WTC11 (cell line): ENCODE measurements around the gene DLX1.

Experiments
- SMAD4 ChIP-seq: sonication (generic); formaldehyde crosslinking; IDR thresholded peaks from 2 replicates; pipeline ENCODE4 v1.8.0; 2022; ENCODE audit warnings: mild to moderate bottlenecking, missing genetic modification reagents
- SP1 ChIP-seq: sonication (generic); formaldehyde crosslinking; conservative IDR thresholded peaks from 2 replicates; pipeline ENCODE4 v1.8.1; 2022; ENCODE audit warnings: missing genetic modification reagents
- TF ChIP-seq, protein P1 (sequence below): fragments of 200-600 bp; IDR thresholded peaks from 2 replicates; pipeline ENCODE4 v1.8.0; 2022; ENCODE audit warnings: antibody characterized with exemption
- TF ChIP-seq, protein P2 (sequence below): sonication (generic); formaldehyde crosslinking; IDR thresholded peaks from 2 replicates; pipeline ENCODE4 v1.8.1; 2023; ENCODE audit warnings: mild to moderate bottlenecking, missing genetic modification reagents, moderate library complexity
- TF ChIP-seq, protein P3 (sequence below): fragments of 250-450 bp; sonication (Bioruptor Pico); IDR thresholded peaks from 2 replicates; pipeline ENCODE4 v1.9.0; 2021; ENCODE audit warnings: mild to moderate bottlenecking

DNA sequence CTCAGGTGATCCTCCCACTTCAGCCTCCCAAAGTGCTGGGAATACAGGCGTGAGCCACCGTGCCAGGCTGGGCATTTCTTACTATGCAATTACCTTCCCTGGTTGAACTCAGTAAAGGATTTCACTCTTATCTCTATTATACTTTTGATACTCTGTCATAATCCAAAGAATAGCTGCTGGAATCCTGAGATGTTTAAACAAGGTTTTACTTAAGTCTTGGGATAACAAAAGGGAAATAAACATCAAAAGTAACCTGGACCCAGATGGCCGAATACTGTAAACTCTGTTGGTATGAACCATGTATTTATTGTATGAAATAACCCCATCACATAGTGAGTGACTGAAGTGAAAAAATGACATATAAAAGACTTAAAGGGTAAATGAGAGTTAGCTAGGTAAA, 29.3 kb downstream of the DLX1 start:
- TF ChIP-seq SMAD4 (CRISPR knock-in tag) (no peak), SP1 (CRISPR knock-in tag) (no peak)
- TF ChIP-seq, protein P1, sequence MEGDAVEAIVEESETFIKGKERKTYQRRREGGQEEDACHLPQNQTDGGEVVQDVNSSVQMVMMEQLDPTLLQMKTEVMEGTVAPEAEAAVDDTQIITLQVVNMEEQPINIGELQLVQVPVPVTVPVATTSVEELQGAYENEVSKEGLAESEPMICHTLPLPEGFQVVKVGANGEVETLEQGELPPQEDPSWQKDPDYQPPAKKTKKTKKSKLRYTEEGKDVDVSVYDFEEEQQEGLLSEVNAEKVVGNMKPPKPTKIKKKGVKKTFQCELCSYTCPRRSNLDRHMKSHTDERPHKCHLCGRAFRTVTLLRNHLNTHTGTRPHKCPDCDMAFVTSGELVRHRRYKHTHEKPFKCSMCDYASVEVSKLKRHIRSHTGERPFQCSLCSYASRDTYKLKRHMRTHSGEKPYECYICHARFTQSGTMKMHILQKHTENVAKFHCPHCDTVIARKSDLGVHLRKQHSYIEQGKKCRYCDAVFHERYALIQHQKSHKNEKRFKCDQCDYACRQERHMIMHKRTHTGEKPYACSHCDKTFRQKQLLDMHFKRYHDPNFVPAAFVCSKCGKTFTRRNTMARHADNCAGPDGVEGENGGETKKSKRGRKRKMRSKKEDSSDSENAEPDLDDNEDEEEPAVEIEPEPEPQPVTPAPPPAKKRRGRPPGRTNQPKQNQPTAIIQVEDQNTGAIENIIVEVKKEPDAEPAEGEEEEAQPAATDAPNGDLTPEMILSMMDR, result no peak
- TF ChIP-seq, protein P2, sequence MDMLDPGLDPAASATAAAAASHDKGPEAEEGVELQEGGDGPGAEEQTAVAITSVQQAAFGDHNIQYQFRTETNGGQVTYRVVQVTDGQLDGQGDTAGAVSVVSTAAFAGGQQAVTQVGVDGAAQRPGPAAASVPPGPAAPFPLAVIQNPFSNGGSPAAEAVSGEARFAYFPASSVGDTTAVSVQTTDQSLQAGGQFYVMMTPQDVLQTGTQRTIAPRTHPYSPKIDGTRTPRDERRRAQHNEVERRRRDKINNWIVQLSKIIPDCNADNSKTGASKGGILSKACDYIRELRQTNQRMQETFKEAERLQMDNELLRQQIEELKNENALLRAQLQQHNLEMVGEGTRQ (CRISPR knock-in tag), result no peak
- TF ChIP-seq, protein P3, sequence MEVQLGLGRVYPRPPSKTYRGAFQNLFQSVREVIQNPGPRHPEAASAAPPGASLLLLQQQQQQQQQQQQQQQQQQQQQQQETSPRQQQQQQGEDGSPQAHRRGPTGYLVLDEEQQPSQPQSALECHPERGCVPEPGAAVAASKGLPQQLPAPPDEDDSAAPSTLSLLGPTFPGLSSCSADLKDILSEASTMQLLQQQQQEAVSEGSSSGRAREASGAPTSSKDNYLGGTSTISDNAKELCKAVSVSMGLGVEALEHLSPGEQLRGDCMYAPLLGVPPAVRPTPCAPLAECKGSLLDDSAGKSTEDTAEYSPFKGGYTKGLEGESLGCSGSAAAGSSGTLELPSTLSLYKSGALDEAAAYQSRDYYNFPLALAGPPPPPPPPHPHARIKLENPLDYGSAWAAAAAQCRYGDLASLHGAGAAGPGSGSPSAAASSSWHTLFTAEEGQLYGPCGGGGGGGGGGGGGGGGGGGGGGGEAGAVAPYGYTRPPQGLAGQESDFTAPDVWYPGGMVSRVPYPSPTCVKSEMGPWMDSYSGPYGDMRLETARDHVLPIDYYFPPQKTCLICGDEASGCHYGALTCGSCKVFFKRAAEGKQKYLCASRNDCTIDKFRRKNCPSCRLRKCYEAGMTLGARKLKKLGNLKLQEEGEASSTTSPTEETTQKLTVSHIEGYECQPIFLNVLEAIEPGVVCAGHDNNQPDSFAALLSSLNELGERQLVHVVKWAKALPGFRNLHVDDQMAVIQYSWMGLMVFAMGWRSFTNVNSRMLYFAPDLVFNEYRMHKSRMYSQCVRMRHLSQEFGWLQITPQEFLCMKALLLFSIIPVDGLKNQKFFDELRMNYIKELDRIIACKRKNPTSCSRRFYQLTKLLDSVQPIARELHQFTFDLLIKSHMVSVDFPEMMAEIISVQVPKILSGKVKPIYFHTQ (CRISPR knock-in tag), result no peak
